C4-2B (cell line): Measurements from ENCODE around the gene SLC7A4.

Experiments used
- ZFX ChIP-seq: fragments of 450-650 bp; IDR thresholded peaks from 2 replicates; pipeline ENCODE4 v1.6.1; 2017
- TF ChIP-seq, protein P1 (sequence below): fragments of 450-650 bp; conservative IDR thresholded peaks from 2 replicates; pipeline ENCODE4 v1.5.1; 2017; ENCODE audit warnings: mild to moderate bottlenecking

DNA sequence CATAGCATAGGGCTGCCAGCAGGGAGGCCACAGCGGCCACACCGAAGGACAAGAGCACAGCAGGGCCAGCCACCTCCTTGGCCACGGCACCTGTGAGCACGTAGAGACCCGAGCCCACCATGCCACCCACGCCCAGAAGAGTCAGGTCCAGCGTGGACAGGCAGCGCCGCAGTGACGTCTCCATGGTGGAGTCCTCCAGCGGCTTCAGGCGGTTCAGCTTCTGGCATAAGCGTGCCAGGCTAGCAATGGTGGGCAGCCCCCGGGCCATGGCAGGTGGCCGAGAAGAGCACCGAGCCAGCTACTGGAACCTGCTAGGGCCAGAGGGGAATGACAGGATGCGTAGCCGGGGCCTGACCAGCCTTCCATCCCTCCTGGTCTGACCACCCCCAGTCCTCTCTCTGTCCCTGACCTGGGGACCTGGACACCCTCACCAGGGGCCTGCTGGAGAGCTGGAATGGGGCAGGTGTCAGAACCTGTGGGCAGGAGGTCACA lies 770 bp downstream of the SLC7A4 start:
- TF ChIP-seq, protein P1, sequence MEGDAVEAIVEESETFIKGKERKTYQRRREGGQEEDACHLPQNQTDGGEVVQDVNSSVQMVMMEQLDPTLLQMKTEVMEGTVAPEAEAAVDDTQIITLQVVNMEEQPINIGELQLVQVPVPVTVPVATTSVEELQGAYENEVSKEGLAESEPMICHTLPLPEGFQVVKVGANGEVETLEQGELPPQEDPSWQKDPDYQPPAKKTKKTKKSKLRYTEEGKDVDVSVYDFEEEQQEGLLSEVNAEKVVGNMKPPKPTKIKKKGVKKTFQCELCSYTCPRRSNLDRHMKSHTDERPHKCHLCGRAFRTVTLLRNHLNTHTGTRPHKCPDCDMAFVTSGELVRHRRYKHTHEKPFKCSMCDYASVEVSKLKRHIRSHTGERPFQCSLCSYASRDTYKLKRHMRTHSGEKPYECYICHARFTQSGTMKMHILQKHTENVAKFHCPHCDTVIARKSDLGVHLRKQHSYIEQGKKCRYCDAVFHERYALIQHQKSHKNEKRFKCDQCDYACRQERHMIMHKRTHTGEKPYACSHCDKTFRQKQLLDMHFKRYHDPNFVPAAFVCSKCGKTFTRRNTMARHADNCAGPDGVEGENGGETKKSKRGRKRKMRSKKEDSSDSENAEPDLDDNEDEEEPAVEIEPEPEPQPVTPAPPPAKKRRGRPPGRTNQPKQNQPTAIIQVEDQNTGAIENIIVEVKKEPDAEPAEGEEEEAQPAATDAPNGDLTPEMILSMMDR: no peak
- no peak for TF ChIP-seq ZFX
